ENCODE data around the gene REPS2. TPM values are rescaled to one million over a fixed set of nuclear protein-coding genes. Genes with fewer than 3 reads are reported as not detected.

REPS2 gene
- polyA plus RNA-seq, 5 donors: 9.9 to 14.8 (median 14.0) TPM

Other genes starting within 250 kb of the REPS2 start
- 10 to 100 TPM; 37.6 to 57.1 (median 47.0) TPM for gene CTPS2, start 234.0 kb upstream of the REPS2 start, polyA plus RNA-seq (ENCODE audit: insufficient read depth in 1 of 5, insufficient read length in 5 of 5, low replicate concordance in 1 of 5)
- gene SYAP1, start 227.0 kb upstream of the REPS2 start, polyA plus RNA-seq (ENCODE audit: insufficient read depth in 1 of 5, insufficient read length in 5 of 5, low replicate concordance in 1 of 5): 10 to 100 TPM; 18.7 to 23.4 (median 21.8) TPM
- 10 to 100 TPM; 13.5 to 17.6 (median 16.1) TPM for gene TXLNG, start 160.2 kb upstream of the REPS2 start, polyA plus RNA-seq (ENCODE audit: insufficient read depth in 1 of 5, insufficient read length in 5 of 5, low replicate concordance in 1 of 5)
- 100 to 1,000 TPM; 166 to 283 (median 266) TPM for gene RBBP7, start 76.3 kb upstream of the REPS2 start, polyA plus RNA-seq (ENCODE audit: insufficient read depth in 1 of 5, insufficient read length in 5 of 5, low replicate concordance in 1 of 5)

All from right lung (tissue), 5 donors.